ENCODE data around the gene INO80B.
A peak's percentile ranks its signal among the peaks of the same experiment; 100 is the strongest.

Gene INO80B

DNA sequence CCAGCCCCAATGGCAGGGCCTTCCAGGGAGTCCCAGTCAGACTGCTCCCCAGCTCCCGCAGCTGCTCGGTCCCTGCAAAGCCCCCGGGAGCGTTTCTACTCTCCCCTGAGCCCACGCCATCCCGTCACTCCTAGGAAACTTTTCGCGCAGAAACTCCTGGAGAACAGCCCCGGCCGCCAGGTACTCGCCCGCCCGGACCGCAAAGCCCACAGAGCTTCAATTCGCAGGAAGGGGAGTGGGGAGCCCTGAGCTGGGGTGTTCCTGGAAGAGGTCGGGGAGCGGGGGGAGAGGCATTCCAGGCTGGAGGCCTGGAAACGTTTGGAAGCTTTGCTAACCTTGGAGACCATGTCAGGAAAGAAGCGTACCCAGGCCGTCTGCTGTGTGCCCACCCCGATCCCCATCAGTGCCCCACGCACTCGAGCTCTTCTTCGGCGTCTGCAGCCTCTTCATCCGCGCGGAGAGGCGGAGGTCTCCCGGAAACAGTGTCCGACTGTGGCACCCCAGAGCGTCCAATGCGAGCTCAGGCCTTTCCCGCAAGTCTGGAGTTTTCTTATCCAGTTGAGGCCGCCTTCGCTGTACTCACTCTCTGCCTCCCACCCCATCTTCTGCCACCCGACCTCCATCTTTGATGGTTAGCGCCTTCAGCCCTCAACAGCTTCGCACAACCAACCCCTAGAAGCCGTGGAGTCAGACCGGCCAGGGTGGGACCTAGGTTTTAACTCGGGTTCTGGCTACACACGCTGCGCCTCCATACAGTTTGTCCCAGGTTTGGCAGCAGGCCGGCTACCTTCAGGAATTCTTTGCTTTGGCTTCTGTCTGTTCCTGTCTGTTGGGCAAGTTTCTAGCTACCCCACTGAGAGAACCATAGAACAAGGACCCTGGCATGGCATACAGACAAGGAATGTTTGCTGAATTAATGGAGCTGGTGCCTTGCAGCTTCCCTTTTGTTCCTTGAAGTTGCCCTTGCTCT, 48.9 kb downstream of the INO80B start:
- no peak for DNase-seq

DNA sequence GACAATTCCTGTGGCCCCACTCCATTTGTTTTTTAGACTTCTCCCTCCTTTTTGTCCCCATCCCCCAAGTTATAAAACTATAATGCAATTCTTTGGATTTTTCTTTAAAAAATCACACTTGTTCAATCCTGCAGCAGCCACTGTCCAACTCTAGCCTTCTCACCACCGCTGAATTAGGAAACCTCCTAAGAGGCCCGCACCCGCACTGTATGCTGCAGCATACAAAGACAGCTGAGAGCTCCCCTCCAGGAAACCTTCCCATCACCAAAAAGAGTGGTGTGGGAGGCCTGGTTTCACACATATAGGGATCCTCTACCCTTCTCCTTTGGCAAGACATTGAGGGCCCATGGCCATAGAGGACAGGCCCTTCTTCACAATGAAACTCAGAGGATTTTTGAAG, 49.7 kb downstream of the INO80B start:
- DNase-seq = no peak

DNA sequence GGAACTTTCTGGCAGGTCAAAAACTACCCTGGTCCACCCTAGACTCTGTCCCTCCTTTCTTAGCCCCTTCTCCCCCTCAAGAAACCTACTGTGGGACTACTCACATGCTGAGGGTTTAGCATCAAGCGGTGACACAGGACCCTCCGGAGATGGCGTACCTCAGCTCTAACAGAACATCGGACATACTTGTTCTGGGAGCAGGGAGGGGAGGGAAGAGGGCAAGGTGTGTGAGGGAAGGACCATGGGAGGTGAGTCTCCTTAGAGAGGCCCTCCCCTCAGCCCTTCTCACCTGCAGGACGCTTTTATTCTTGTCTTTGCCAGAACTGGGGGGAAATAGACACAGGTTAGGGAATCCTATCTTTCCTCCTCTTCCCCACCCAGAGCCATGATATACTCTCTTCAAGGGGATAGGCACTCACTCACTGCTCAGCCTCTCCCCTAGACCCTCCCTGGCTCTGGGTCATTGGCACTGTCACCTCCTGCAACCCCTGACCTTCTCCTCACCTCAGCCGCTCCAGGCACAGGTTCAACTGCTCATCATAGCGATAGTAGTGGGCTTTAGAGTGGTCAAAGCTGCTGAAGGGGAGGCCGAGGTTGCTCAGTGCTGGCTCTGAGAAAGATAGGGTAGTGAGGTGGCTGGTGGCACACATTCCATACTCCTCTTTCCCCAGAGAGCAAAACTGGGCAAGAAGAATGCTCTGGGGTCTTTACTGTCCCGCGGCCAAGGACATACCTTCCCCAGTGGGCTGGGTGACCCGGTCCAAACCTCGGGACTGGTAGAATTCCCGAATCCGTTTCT, 50.8 kb downstream of the INO80B start:
- no peak for DNase-seq

DNA sequence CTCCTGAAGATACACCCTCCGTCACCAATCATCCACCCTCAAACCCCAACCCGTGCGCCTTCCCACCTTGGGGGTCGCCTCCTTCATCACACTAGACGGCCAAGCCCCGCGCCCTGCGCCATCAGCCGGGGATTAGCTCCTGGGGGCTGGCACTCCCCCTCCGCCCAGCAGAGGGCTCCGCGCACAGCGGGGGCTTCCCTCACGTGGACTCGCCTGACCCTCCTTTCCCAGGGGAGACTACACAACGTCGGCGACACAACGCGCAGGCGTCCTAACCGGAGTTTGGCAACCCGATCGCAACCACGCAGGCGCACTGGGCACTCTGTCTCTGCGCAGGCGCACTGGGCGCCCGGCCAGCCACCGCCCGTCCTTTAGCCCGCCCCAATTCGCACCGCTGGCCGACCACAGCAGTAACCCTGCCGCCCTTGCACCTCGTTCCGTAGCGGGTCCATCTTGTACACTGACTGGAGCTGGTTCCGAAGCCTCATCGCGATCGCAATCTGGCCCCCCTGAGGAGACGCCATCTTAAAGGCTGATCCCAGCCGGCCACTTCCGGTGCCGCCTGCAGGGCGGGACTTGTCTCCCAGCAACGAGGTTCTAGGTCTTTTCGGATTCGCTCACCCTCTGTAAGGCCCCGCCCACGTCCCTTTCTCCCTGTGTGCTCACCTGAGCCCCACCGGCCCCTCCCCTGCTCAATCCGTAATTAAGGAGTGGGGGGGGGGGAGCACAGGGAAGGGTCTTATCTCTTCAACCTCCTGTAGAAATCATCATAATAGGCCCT, 52.4 kb downstream of the INO80B start, which contains the start of gene PCGF1:
PCGF1 (minus strand) TSS at position 551 of the 781 bp plus-strand sequence; CDS start at position 524, 27 bp downstream.
- peak; percentile 96 for DNase-seq

Data from effector CD4-positive, alpha-beta T cell (primary cell).